ENCODE data around the gene TNFSF12. TPM values are rescaled to one million over a fixed set of nuclear protein-coding genes. Genes with fewer than 3 reads are reported as not detected.

The TNFSF12 gene
- total and polyA plus RNA-seq, 9 of the 15 experiments (the other 6 are each of a cell fraction or from before 2014, with no cell fraction given): 0.03 to 0.95 (median 0.19) TPM; not detected in 3

DNA sequence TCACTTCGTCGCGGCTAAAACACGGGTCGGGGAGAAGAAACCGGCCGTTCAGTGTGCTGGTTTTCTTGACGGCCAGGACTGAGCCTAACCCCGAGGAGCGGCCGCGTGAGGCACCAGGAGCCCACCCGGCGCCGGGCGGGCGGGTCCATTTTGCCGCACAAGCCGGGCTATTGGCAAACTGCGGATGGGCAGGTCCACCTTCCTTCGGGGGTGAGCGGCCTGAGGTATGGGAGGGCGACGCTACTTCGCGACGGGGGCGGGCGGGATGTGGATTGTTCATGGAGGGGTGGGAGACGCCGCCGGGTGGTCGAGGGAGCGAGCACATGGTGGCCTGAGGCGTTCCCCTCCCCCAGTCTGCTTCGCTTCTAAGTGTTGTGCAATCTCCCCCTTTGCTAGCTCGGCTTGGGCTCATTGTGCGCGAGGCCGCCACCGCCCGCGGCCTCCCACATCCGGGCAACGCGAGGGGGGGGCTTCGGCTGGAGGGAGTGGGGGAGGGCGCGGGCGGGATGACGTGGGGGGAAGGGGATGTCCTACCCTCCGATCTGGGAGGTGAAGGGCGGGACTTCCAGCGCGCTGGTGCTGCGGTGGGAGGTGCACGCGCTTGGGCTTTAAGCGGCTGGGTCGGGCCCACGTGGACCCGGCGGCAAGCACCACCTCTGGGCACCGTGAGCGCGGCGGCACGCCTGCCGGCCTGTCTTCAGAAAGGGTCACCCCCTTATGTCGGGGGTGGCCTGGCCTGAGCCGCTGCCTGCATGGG, 24.6 kb downstream of the TNFSF12 start (continued):
- TF ChIP-seq, protein P1, sequence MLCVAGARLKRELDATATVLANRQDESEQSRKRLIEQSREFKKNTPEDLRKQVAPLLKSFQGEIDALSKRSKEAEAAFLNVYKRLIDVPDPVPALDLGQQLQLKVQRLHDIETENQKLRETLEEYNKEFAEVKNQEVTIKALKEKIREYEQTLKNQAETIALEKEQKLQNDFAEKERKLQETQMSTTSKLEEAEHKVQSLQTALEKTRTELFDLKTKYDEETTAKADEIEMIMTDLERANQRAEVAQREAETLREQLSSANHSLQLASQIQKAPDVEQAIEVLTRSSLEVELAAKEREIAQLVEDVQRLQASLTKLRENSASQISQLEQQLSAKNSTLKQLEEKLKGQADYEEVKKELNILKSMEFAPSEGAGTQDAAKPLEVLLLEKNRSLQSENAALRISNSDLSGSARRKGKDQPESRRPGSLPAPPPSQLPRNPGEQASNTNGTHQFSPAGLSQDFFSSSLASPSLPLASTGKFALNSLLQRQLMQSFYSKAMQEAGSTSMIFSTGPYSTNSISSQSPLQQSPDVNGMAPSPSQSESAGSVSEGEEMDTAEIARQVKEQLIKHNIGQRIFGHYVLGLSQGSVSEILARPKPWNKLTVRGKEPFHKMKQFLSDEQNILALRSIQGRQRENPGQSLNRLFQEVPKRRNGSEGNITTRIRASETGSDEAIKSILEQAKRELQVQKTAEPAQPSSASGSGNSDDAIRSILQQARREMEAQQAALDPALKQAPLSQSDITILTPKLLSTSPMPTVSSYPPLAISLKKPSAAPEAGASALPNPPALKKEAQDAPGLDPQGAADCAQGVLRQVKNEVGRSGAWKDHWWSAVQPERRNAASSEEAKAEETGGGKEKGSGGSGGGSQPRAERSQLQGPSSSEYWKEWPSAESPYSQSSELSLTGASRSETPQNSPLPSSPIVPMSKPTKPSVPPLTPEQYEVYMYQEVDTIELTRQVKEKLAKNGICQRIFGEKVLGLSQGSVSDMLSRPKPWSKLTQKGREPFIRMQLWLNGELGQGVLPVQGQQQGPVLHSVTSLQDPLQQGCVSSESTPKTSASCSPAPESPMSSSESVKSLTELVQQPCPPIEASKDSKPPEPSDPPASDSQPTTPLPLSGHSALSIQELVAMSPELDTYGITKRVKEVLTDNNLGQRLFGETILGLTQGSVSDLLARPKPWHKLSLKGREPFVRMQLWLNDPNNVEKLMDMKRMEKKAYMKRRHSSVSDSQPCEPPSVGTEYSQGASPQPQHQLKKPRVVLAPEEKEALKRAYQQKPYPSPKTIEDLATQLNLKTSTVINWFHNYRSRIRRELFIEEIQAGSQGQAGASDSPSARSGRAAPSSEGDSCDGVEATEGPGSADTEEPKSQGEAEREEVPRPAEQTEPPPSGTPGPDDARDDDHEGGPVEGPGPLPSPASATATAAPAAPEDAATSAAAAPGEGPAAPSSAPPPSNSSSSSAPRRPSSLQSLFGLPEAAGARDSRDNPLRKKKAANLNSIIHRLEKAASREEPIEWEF (CRISPR knock-in tag; IDR thresholded peaks at IDR 0.05): no peak
- TF ChIP-seq RBM22 (IDR thresholded peaks at IDR 0.05; ENCODE audit: low read depth, low read length, poor library complexity, severe bottlenecking): peak; percentile 96
- TF ChIP-seq, protein P2, sequence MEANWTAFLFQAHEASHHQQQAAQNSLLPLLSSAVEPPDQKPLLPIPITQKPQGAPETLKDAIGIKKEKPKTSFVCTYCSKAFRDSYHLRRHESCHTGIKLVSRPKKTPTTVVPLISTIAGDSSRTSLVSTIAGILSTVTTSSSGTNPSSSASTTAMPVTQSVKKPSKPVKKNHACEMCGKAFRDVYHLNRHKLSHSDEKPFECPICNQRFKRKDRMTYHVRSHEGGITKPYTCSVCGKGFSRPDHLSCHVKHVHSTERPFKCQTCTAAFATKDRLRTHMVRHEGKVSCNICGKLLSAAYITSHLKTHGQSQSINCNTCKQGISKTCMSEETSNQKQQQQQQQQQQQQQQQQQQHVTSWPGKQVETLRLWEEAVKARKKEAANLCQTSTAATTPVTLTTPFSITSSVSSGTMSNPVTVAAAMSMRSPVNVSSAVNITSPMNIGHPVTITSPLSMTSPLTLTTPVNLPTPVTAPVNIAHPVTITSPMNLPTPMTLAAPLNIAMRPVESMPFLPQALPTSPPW (CRISPR knock-in tag; IDR thresholded peaks at IDR 0.05): peak; percentile 99
- TF ChIP-seq, protein P3, sequence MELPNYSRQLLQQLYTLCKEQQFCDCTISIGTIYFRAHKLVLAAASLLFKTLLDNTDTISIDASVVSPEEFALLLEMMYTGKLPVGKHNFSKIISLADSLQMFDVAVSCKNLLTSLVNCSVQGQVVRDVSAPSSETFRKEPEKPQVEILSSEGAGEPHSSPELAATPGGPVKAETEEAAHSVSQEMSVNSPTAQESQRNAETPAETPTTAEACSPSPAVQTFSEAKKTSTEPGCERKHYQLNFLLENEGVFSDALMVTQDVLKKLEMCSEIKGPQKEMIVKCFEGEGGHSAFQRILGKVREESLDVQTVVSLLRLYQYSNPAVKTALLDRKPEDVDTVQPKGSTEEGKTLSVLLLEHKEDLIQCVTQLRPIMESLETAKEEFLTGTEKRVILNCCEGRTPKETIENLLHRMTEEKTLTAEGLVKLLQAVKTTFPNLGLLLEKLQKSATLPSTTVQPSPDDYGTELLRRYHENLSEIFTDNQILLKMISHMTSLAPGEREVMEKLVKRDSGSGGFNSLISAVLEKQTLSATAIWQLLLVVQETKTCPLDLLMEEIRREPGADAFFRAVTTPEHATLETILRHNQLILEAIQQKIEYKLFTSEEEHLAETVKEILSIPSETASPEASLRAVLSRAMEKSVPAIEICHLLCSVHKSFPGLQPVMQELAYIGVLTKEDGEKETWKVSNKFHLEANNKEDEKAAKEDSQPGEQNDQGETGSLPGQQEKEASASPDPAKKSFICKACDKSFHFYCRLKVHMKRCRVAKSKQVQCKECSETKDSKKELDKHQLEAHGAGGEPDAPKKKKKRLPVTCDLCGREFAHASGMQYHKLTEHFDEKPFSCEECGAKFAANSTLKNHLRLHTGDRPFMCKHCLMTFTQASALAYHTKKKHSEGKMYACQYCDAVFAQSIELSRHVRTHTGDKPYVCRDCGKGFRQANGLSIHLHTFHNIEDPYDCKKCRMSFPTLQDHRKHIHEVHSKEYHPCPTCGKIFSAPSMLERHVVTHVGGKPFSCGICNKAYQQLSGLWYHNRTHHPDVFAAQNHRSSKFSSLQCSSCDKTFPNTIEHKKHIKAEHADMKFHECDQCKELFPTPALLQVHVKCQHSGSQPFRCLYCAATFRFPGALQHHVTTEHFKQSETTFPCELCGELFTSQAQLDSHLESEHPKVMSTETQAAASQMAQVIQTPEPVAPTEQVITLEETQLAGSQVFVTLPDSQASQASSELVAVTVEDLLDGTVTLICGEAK (IDR thresholded peaks at IDR 0.05): no peak
- TF ChIP-seq, protein P3 (CRISPR knock-in tag; IDR thresholded peaks at IDR 0.05): no peak
- TF ChIP-seq MAZ (CRISPR knock-in tag; conservative IDR thresholded peaks at IDR 0.05 in 1 of 2, IDR thresholded peaks at IDR 0.05 in 1 of 2): peak; percentile 72 to 91
- TF ChIP-seq POLR2G (IDR thresholded peaks at IDR 0.05; ENCODE audit: low read depth, low read length): peak; percentile 73
- TF ChIP-seq HDAC1 (IDR thresholded peaks at IDR 0.05): peak in 1 of 2 experiments; percentile 95; a peak in 2 of 4 replicates
- TF ChIP-seq NR1H2 (CRISPR knock-in tag; IDR thresholded peaks at IDR 0.05): no peak
